ENCODE results near the gene PHACTR1.
"Not testable (repeated sequence)": the region's sequence is repeated elsewhere in the genome, so short reads cannot be mapped to it uniquely, and the experiment has no call there.

Gene PHACTR1

GRCh38 chr6:12716298-12716916 lies at the start of gene PHACTR1:
PHACTR1 (plus strand) TSS chr6:12716767.
- DNase-seq: no peak

- DNase-seq: no peak
Observed at GRCh38 chr6:12666886-12667285, 49.7 kb upstream of the PHACTR1 start.

DNA sequence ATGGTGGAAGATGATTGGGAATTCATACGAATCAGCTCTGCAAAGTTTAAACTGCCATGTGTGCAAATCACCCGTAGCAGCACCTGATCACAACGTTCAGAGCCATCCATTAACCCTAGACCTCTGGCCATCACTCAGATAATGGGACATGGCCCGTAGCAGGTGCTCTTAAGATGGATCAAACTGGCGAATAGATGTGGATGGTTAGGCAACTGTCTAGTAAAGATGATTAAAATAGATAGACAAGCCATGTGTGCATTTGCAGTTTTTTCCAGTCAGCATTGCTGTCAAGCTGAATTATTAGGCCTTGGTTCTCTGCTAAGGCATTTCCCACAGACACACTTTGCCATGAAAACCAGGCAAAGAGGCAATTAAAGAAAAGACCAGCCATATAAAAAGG lies 40.6 kb upstream of the PHACTR1 start:
- DNase-seq: no peak

DNA sequence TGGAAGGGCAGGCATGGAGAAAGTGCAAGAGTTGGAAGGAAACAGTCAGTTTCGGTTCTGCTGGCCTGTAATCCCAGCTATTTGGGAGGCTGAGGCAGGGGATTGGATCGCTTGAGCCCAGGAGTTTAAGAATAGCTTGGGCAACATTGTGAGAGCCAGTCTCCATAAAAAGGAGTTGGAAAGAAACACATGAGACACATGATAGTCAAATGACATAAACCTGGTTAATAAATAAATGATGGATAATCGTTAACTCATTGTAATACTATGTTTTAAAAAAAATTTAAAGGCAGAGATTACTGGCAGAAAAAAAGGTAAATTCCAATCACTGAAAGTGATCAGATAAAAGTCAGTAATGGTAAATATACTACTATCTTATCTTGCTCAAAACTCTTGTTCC lies 37.2 kb upstream of the PHACTR1 start:
- DNase-seq: no peak

GRCh38 chr6:12693122-12693521 lies 23.4 kb upstream of the PHACTR1 start:
- no peak for DNase-seq

- no peak for DNase-seq
Observed at GRCh38 chr6:12698298-12698697, 18.3 kb upstream of the PHACTR1 start.

DNA sequence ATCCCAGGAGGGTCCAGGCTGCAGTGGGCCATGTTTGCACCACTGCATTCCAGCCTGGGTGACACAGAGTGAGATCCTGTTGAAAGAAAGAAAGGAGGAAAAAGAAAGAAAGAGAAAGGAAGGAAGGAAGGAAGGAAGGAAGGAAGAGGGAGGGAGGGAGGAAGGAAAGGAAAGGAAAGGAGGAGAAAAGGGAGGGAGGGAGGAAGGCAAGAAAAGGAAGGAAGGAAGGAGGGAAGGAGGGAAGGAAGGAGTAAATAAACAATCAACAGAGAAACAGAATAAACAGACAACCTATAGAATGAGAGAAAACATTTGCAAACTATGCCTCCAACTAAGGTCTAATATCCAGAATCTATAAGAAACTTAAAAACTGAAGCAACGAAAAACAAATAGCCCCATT lies 11.6 kb upstream of the PHACTR1 start:
- DNase-seq: no peak

DNA sequence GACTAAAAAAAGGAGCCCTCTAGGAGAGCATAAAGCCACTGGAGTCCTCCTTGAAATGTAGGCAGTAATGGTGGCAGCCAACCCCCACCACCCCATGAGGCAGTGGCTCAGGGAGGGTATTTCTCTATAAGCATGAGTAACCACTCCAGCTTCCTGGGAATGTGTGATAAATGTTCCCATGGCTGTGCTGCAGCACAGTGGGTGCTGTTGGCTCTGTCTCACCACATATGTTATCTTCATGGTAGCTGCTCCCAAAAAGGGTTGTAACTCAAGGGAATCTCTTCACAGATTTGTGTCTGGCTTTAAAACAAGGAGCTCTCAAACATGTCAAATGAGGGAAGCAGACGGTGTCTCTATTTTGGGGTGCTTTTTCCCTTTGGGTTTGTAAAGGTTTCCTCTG lies 7.5 kb upstream of the PHACTR1 start:
- DNase-seq: no peak

- DNase-seq: no peak
Observed at GRCh38 chr6:12709556-12710232, 6.9 kb upstream of the PHACTR1 start.

DNA sequence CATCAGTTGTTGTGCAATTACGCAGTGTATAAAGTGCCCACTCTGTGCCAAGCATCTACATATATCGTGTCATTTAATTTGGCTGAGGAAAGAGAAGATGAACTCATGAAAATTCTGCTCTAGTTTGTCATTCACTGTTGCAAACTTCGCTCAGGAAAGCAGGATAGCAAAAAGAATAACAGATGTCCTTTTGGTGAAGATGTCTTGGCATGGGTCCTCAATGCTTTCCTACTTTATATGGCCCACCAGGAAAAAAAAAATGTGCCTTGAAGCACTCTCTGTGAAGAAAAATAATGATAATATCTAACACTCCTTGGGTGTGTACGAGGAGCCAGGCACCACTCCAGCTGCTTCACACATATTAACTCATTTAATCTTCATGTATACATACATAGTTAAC lies 5.6 kb upstream of the PHACTR1 start:
- DNase-seq: no peak

DNA sequence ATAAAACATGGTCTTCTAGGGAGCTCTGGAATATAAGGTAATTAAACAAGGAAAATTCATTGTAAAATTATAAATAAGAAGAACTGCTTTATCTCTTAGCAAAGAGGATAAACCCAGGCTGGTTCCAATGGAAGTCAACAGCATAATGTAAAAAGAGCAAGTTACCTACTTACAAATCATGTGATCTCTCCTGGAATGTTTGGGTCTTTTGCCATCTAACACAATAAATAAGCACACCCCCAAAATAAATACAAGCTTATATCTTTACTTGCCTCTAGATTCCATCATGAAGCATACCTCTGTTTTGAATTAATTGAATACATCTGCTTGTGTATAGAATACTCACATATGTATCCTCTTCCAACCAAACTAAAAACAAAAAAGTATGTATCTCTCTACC lies 2.5 kb upstream of the PHACTR1 start:
- DNase-seq: no peak

DNA sequence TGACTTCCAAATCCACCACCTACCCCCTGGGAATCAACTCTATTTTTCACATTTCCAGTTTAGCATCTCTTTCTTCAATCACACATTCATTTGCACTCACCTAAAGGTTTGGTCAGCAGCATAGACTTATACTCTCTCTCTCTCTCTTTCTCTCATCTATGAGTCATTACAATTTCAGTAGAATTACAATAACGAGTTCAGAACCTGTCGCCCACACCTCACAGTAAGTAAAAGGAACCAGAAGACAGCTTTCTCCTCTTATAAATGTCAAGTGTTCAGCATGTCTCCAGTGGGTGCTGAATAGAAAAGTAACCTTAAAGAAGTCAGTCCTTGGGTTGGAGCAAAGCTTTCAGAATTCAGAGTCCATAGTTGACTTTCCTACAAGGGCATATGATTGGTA lies 1.1 kb upstream of the PHACTR1 start:
- no peak for DNase-seq

GRCh38 chr6:12717356-12717755 lies 789 bp downstream of the PHACTR1 start:
- DNase-seq: no peak

DNA sequence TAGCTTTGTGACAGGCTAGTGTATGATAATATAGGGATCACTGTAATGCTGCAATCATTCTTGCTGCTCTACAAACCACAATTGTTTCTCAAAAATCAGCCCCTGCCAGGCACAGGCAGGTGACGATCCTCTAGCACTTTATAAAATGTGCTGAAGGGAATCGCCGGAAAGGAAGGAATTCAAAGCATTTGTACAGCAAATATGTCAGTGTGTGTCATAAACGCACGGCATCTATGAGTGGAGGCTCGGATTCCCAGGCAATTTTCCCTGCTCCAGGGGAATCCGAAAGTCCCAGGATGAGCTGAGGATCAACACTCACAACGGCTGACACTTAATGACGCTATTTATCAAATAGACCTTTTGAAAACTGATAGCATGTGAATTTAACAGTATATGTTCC lies 1.4 kb downstream of the PHACTR1 start:
- no peak for DNase-seq

- no peak for DNase-seq
Observed at GRCh38 chr6:12719017-12719416, 2.5 kb downstream of the PHACTR1 start.

DNA sequence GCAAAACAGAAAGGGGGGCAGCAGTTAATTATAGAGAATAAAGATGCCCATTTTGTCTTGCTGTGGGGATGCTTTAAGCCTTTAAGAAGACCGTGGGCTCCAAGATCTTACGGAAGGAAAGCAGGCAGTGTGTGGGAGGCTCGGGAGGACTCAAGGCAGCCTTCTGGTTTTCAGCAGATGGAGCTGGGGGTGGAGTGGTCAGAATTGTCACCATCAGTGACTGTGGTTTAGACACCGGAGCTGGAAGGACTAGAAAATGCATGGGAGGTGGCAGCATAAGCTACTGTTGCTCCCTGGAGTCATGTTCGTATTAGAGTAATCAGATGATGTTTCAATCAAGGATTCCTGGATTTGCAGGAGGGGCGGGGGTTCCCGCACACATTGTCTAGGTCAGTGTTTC lies 3.7 kb downstream of the PHACTR1 start:
- no peak for DNase-seq

GRCh38 chr6:12725263-12725662 lies 8.7 kb downstream of the PHACTR1 start:
- no peak for DNase-seq

- DNase-seq: no peak
Observed at GRCh38 chr6:12729467-12729866, 12.9 kb downstream of the PHACTR1 start.

GRCh38 chr6:12730809-12731208 lies 14.2 kb downstream of the PHACTR1 start:
- not testable (repeated sequence) for DNase-seq

DNA sequence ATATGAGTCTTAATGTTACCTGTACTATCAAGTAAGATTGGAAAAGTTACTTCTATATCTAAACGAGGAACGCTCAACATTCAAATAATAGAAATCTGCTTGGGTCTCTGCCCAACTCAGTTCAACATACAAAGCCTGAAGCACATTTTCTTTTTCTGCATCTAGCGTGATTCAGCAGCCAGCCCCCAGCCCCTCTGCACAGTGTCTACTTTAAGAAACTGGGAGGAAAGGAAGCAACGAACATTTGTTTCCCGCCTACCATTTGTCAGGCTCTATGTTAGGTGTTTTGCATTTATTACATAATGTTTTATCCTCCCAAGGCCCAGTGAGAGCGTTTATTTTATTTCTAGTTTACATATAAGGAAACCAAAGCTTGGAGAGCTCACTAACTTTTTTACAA lies 17.3 kb downstream of the PHACTR1 start:
- no peak for DNase-seq

DNA sequence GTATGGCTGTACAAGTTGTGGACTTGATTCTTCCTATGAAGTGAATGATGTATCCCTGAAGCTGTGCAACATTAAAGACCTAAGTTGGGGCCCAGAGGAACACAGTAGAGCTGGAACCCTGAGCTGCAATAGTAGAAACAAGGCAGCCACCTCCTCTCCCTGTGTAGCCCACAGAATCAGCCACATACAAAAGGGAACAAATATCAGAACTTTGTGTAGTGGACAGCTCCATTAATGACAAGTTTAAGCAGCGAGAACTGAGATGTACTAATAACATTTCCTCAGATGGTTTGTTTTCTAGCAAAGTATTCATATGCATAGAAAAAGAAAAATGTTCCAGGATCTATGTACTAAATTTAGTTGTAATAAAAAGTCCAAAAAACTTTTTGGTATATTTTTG lies 19.2 kb downstream of the PHACTR1 start:
- DNase-seq: no peak

DNA sequence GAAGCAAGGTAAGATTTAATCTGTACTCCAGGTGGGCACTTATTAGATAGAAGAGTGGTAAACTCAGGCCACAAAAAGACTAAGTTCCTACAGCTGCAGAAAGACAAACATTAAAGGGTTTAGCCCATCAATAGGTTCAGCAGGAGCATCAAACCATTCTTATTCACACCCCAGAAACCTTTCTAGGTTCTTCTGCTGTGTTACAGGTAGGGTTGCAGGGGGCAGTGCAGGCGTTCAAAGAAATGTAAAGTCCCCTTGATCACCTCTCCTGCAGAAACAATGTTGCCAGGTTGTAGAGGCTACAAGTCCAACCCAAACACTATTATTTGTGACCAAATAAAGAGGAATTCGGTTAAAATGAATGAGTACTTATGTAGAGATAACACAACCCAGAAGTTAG lies 31.8 kb downstream of the PHACTR1 start:
- DNase-seq: no peak

- DNase-seq: peak; percentile 42
Observed at GRCh38 chr6:12748815-12749521, 32.4 kb downstream of the PHACTR1 start.
